Effector CD4-positive, alpha-beta T cell (primary cell): ENCODE results near the gene LITAF.
"Not testable (repeated sequence)": the region's sequence is repeated elsewhere in the genome, so short reads cannot be mapped to it uniquely, and the experiment has no call there.

ENCODE experiments used
- DNase-seq: peaks from one replicate; pipeline ENCODE4 v3.0.0-alpha.2; 2020

The LITAF gene

GRCh38 chr16:11572301-11572995 is 14.3 kb downstream of the LITAF start:
- peak; percentile 63 for DNase-seq

- DNase-seq = no peak
Measured at GRCh38 chr16:11571549-11571948, 15.2 kb downstream of the LITAF start.

- no peak for DNase-seq
Measured at GRCh38 chr16:11570806-11571205, 15.9 kb downstream of the LITAF start.

- no peak for DNase-seq
Measured at GRCh38 chr16:11570258-11570657, 16.5 kb downstream of the LITAF start.

GRCh38 chr16:11566398-11566797 is 20.3 kb downstream of the LITAF start:
- DNase-seq = no peak

- no peak for DNase-seq
Measured at GRCh38 chr16:11565665-11566064, 21.1 kb downstream of the LITAF start.

- no peak for DNase-seq
Measured at GRCh38 chr16:11564046-11564926, 22.4 kb downstream of the LITAF start.

GRCh38 chr16:11563493-11564040 is 23.2 kb downstream of the LITAF start:
- DNase-seq = no peak

- no peak for DNase-seq
Measured at GRCh38 chr16:11562941-11563340, 23.8 kb downstream of the LITAF start.

- no peak for DNase-seq
Measured at GRCh38 chr16:11562411-11562810, 24.3 kb downstream of the LITAF start.

GRCh38 chr16:11561856-11562255 is 24.9 kb downstream of the LITAF start:
- DNase-seq = no peak

- DNase-seq = no peak
Measured at GRCh38 chr16:11561454-11561805, 25.3 kb downstream of the LITAF start.

GRCh38 chr16:11560701-11561453 is 25.8 kb downstream of the LITAF start:
- peak; percentile 70 for DNase-seq

GRCh38 chr16:11558308-11558823 is 28.4 kb downstream of the LITAF start:
- not testable (repeated sequence) for DNase-seq

- no peak for DNase-seq
Measured at GRCh38 chr16:11557801-11558200, 28.9 kb downstream of the LITAF start.

GRCh38 chr16:11556945-11557720 is 29.6 kb downstream of the LITAF start:
- DNase-seq = no peak

GRCh38 chr16:11556214-11556819 is 30.4 kb downstream of the LITAF start:
- no peak for DNase-seq

- no peak for DNase-seq
Measured at GRCh38 chr16:11554053-11554452, 32.7 kb downstream of the LITAF start.

GRCh38 chr16:11553371-11553770 is 33.3 kb downstream of the LITAF start:
- no peak for DNase-seq

- no peak for DNase-seq
Measured at GRCh38 chr16:11552440-11552839, 34.3 kb downstream of the LITAF start.

GRCh38 chr16:11551842-11552241 is 34.9 kb downstream of the LITAF start:
- no peak for DNase-seq
